ENCODE data around the gene PGBD1.

GRCh38 chr6:28258877-28259777 is 22.2 kb upstream of the PGBD1 start, which contains the start of gene NKAPL:
- no peak for TF ChIP-seq MAX (IDR thresholded peaks at IDR 0.05)
- no peak for TF ChIP-seq TEAD4 (IDR thresholded peaks at IDR 0.05)
- TF ChIP-seq RAD21 (IDR thresholded peaks at IDR 0.05; ENCODE audit: low read depth), result no peak
- TF ChIP-seq TAF1 (IDR thresholded peaks at IDR 0.05; ENCODE audit: low read depth), result no peak
- TF ChIP-seq YY1 (IDR thresholded peaks at IDR 0.05; ENCODE audit: low read depth), result no peak
- TF ChIP-seq CREB1 (IDR thresholded peaks at IDR 0.05; ENCODE audit: low read depth), result no peak
- no peak for TF ChIP-seq CEBPB (IDR thresholded peaks at IDR 0.05)

Data from Ishikawa (cell line).